Smooth muscle cell (in vitro differentiated cells): Measurements from ENCODE around the gene LY6G5B. TPM values are rescaled to one million over a fixed set of nuclear protein-coding genes. Genes with fewer than 3 reads are reported as not detected.
"Not testable (repeated sequence)": the region's sequence is repeated elsewhere in the genome, so short reads cannot be mapped to it uniquely, and the experiment has no call there.

ENCODE experiments used
- DNase-seq: peaks from one replicate; lab custom pipeline; 2025; ENCODE audit not compliant: unreplicated experiment; lab: John Stamatoyannopoulos, UW
- H2AFZ ChIP-seq: fragments of 200-600 bp; sonication (generic); 2 replicates; pipeline ENCODE4 v1.6.0; 2016; ENCODE audit warnings: antibody characterized with exemption, low read depth, mild to moderate bottlenecking
- H3F3A ChIP-seq: fragments of 200-600 bp; sonication (generic); 2 replicates; pipeline ENCODE4 v1.6.0; 2017; ENCODE audit warnings: antibody characterized with exemption, low read depth
- H3K27ac ChIP-seq: fragments of 200-600 bp; sonication (generic); 2 replicates; pipeline ENCODE4 v1.5.1; 2016; ENCODE audit warnings: low read depth, mild to moderate bottlenecking
- H3K27me3 ChIP-seq: fragments of 200-600 bp; sonication (generic); 2 replicates; pipeline ENCODE4 v1.6.1; 2016; ENCODE audit warnings: low read depth, mild to moderate bottlenecking
- H3K36me3 ChIP-seq: fragments of 200-600 bp; sonication (generic); 2 replicates; pipeline ENCODE4 v1.5.1; 2016; ENCODE audit warnings: low read depth
- H3K4me1 ChIP-seq: fragments of 200-600 bp; sonication (generic); 2 replicates; pipeline ENCODE4 v1.5.1; 2016; ENCODE audit warnings: low read depth
- H3K4me2 ChIP-seq: fragments of 200-600 bp; sonication (generic); 2 replicates; pipeline ENCODE4 v1.6.0; 2016; ENCODE audit warnings: mild to moderate bottlenecking
- H3K4me3 ChIP-seq: fragments of 200-600 bp; sonication (generic); 2 replicates; pipeline ENCODE4 v1.5.1; 2016; ENCODE audit warnings: mild to moderate bottlenecking
- H3K79me2 ChIP-seq: fragments of 200-600 bp; sonication (generic); 2 replicates; pipeline ENCODE4 v1.6.0; 2016; ENCODE audit warnings: low read depth, mild to moderate bottlenecking
- H3K9ac ChIP-seq: fragments of 200-600 bp; sonication (generic); 2 replicates; pipeline ENCODE4 v1.6.0; 2016; ENCODE audit warnings: low read depth
- H3K9me3 ChIP-seq: fragments of 200-600 bp; sonication (generic); replicated peaks from 2 replicates; pipeline ENCODE4 v1.5.1; 2016; ENCODE audit warnings: low read depth
- H4K20me1 ChIP-seq: fragments of 200-600 bp; sonication (generic); 2 replicates; pipeline ENCODE4 v1.6.0; 2016; ENCODE audit warnings: low read depth
- CTCF ChIP-seq: fragments of 200-600 bp; sonication (generic); IDR thresholded peaks from 2 replicates; pipeline ENCODE4 v1.5.1; 2017; ENCODE audit warnings: borderline replicate concordance, mild to moderate bottlenecking, antibody characterized with exemption; ENCODE audit not compliant: insufficient read depth, poor library complexity, severe bottlenecking
- WGBS: methylation state at CpG from one replicate; pipeline ENCODE4 v1.1.7; 2016; ENCODE audit warnings: low lambda C conversion rate; 5-methylcytosine and 5-hydroxymethylcytosine counted together
- polyA plus RNA-seq: library from polyadenylated mRNA; unstranded; fragments of >200 nt; fragmentation: Nextera tagmentation; extraction: Ambion mirVana; gene quantifications from 2 replicates; pipeline ENCODE4 v1.2.1, GENCODE V29; 2016
- total RNA-seq: library from RNA; depleted of rRNA; stranded (reverse); fragments of >200 nt; gene quantifications from 2 replicates; pipeline ENCODE4 v1.2.3, GENCODE V29; 2014

The LY6G5B gene
- total and polyA plus RNA-seq, 2 experiments from 2014 or later, result 1.5 to 5.6 TPM

- TF ChIP-seq CTCF, result no peak
- Histone ChIP-seq H3K9me3 (no peaks in the 10 kb centered on the region), H3K4me2 (no peak overlapping the region)
These were observed 38.4 kb downstream of the LY6G5B start for GRCh38 chr6:31708224-31708623.

GRCh38 chr6:31709157-31709556, 39.4 kb downstream of the LY6G5B start:
- not testable (repeated sequence) for H3K4me2 ChIP-seq, H3K9ac ChIP-seq, H3K27me3 ChIP-seq, H3K4me3 ChIP-seq, DNase-seq, H3K36me3 ChIP-seq, H3K27ac ChIP-seq, H3K79me2 ChIP-seq, H3F3A ChIP-seq, H4K20me1 ChIP-seq, H3K9me3 ChIP-seq, H2AFZ ChIP-seq
- H3K4me1 ChIP-seq, result peaks cover 12% of the 10 kb centered on the region
- 92% methylated on average over 11 of the region's 11 CpGs for WGBS

More at GRCh38 chr6:31708224-31708623, 38.4 kb downstream of the LY6G5B start:
- peaks cover 3% of the 10 kb centered on the region for H3K4me1 ChIP-seq
- WGBS, result 96% methylated on average over 3 of the region's 3 CpGs
- no peak overlapping the region for H2AFZ ChIP-seq
- H3K79me2 ChIP-seq, result no peaks in the 10 kb centered on the region
- H3K27me3 ChIP-seq, result no peaks in the 10 kb centered on the region
- H3K4me3 ChIP-seq, result no peak overlapping the region
- no peaks in the 10 kb centered on the region for H3F3A ChIP-seq
- H3K36me3 ChIP-seq, result no peaks in the 10 kb centered on the region
- no peak for DNase-seq
- no peaks in the 10 kb centered on the region for H4K20me1 ChIP-seq
- no peak overlapping the region for H3K27ac ChIP-seq
- no peak overlapping the region for H3K9ac ChIP-seq

DNA sequence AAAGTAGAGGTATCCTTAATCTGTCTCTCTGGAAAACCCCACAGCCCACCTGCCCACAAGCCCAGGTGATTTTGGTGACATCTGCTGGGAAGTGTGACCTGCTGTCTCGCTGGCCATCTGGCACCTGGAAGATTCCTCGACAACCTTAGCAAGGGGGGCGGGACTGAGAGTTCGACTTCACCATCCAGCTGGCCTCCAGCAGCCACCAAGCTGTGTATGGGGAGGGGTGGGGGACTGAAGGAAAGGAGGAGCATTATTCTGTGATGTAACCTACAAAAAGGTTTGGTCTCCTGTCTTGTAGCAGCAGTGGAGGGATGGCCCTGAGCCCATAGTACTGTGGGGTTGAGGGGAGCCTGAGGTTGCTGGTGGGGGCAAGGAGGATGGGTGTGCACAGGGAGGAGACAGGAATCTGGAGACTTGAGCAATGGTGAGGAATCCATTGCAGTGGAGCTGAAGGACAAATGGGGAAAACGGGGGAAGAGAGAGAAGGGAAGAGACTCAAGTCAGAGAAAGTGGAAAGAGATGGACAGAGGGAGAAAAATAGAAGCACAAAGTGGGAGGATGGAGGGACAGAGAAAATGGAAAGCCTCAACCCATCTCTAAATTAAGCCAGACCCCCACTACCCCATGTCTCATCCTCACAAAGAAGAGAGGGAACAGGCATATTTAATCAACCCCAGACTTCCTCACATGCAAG, 40.9 kb downstream of the LY6G5B start:
- Histone ChIP-seq H2AFZ (no peak overlapping the region), H3K4me1 (peaks cover 21% of the 10 kb centered on the region), H4K20me1 (no peaks in the 10 kb centered on the region), H3K9ac (no peak overlapping the region), H3K9me3 (no peaks in the 10 kb centered on the region), H3K4me2 (no peak overlapping the region), H3K4me3 (no peak overlapping the region), H3K79me2 (no peaks in the 10 kb centered on the region), H3K27ac (no peak overlapping the region), H3F3A (no peaks in the 10 kb centered on the region), H3K27me3 (no peaks in the 10 kb centered on the region), H3K36me3 (no peaks in the 10 kb centered on the region)
- no peak for TF ChIP-seq CTCF
- WGBS, result 86% methylated on average over 5 of the region's 5 CpGs
- no peak for DNase-seq

- no peaks in the 10 kb centered on the region for H3F3A ChIP-seq
- no peak overlapping the region for H3K9ac ChIP-seq
- no peaks in the 10 kb centered on the region for H3K36me3 ChIP-seq
- no peaks in the 10 kb centered on the region for H3K79me2 ChIP-seq
- no peak overlapping the region for H3K27ac ChIP-seq
- H2AFZ ChIP-seq, result no peak overlapping the region
- WGBS, result 74% methylated on average over 8 of the region's 8 CpGs
- no peaks in the 10 kb centered on the region for H3K9me3 ChIP-seq
- no peak overlapping the region for H3K4me2 ChIP-seq
- H3K4me1 ChIP-seq, result peaks cover 21% of the 10 kb centered on the region
- no peak for DNase-seq
- H3K27me3 ChIP-seq, result no peaks in the 10 kb centered on the region
- no peak for TF ChIP-seq CTCF
- H3K4me3 ChIP-seq, result no peak overlapping the region
- H4K20me1 ChIP-seq, result no peaks in the 10 kb centered on the region
These were observed 41.5 kb downstream of the LY6G5B start for GRCh38 chr6:31711233-31711632.
